ENCODE measurements around the gene TRPV3. TPM values are rescaled to one million over a fixed set of nuclear protein-coding genes. Genes with fewer than 3 reads are reported as not detected.

TRPV3 gene
- total RNA-seq, 1 experiment from 2014 or later: 1.4 TPM

GRCh38 chr17:3526491-3526890 lies 31.1 kb downstream of the TRPV3 start:
- Histone ChIP-seq H4K20me1 (ENCODE audit: insufficient read depth) (no peaks in the 10 kb centered on the region), H3K79me2 (ENCODE audit: insufficient read depth, low read length) (no peaks in the 10 kb centered on the region), H3K27me3 (ENCODE audit: insufficient read depth, low read length) (no peaks in the 10 kb centered on the region), H3K4me2 (ENCODE audit: low read length) (no peak overlapping the region), H2AFZ (ENCODE audit: low read depth, low read length, poor library complexity, severe bottlenecking) (no peak overlapping the region), H3K27ac (ENCODE audit: low read depth, low read length) (no peak overlapping the region), H3K9me3 (ENCODE audit: control insufficient read depth in 1 of 2, insufficient read depth in 1 of 2, low read depth in 1 of 2, low read length in 2 of 2) (no peaks in the 10 kb centered on the region), H3K4me1 (ENCODE audit: control insufficient read depth in 1 of 2, insufficient read depth in 2 of 2, low read length in 2 of 2) (no peaks in the 10 kb centered on the region), H3K36me3 (ENCODE audit: control insufficient read depth in 1 of 2, insufficient read depth in 2 of 2, low read length in 2 of 2) (no peaks in the 10 kb centered on the region), H3K9me2 (ENCODE audit: insufficient read depth) (no peaks in the 10 kb centered on the region), H3K4me3 (replicated peaks in 1 of 2; ENCODE audit: low read depth in 1 of 2, low read length in 2 of 2) (no peak overlapping the region), H3K9ac (ENCODE audit: low read length) (no peak overlapping the region)
- intact Hi-C loops (cut with micrococcal nuclease): no loop called here
- ATAC-seq (no peak), DNase-seq (ENCODE audit: low read depth, low spot score) (no peak)
- POLR2A ChIA-PET: no interaction called here
- RAD21 ChIA-PET (ENCODE audit: low non-redundant PET in 1 of 2, low total read pairs in 2 of 2, uncharacterized antibody in 2 of 2, unreplicated experiment in 2 of 2): no interaction called here
- CTCF ChIA-PET: no interaction called here
- TF ChIP-seq SIN3A (IDR thresholded peaks at IDR 0.05; ENCODE audit: low read depth) (no peak), POLR2A (IDR thresholded peaks at IDR 0.05; ENCODE audit: borderline replicate concordance, extremely low read depth, insufficient read depth, insufficient read length) (no peak), SP1 (IDR thresholded peaks at IDR 0.05; ENCODE audit: low read depth) (no peak), ZFX (IDR thresholded peaks at IDR 0.05) (no peak), ELF1 (IDR thresholded peaks at IDR 0.05; ENCODE audit: borderline replicate concordance, low read depth) (no peak), ATF3 (IDR thresholded peaks at IDR 0.05) (no peak), ZBTB33 (IDR thresholded peaks at IDR 0.05; ENCODE audit: extremely low read depth, insufficient replicate concordance, low read length) (no peak), ZNF274 (IDR thresholded peaks at IDR 0.05; ENCODE audit: low read depth, low read length) (no peak), CBX3 (IDR thresholded peaks at IDR 0.05; ENCODE audit: low read depth) (no peak), EZH2 (IDR thresholded peaks at IDR 0.05) (no peak)
- BruUV-seq (replicated peaks): no TSS peak

Measured in HCT116 (cell line).